ENCODE data around the gene SUSD1. TPM values are rescaled to one million over a fixed set of nuclear protein-coding genes. Genes with fewer than 3 reads are reported as not detected.

Gene SUSD1
- total and polyA plus RNA-seq, 9 donors, result 1.1 to 21.0 (median 3.4) TPM

DNA sequence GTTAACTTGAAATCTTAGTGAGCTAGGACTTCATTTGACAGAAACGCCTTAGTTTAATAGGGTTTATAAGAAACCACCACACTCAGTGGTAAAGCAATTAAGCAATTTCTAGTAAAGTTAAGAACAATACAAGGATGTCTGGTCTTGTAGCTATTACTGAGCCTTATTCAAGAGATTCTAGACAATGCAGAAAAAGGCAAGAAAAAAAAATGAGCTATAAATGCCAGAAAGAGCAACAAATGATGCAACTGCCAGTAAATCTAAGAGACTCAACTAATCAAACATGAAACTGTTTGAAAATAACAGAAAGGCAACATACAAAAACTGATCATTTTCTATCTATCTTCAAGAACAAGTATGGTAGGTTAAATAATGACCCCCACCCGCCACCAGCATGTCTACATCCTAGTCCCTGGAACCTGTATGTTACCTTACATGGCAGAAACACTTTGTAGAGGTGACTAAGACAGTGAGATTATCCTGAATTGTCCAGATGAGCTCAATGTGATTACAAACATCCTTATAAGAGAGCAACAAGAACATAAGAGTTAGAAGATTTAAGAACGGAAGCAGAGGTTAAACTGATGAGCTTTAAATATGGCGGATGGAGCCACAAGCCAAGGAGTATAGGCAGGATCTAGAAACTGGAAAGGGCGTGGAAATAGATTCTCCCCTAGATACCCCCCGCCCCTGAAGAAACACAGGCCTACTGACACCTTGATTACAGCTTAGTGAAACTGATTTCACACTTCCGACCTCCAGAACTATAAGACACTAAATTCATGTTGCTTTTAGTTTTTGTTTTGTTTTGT lies 93.0 kb downstream of the SUSD1 start:
- intact Hi-C loops (cut with DNase I), result no loop called here
- H3K27ac ChIP-seq, result no peak overlapping the region
- H3K4me1 ChIP-seq (ENCODE audit: insufficient read depth), result no peaks in the 10 kb centered on the region
- no peak for DNase-seq
- TF ChIP-seq, protein P1, sequence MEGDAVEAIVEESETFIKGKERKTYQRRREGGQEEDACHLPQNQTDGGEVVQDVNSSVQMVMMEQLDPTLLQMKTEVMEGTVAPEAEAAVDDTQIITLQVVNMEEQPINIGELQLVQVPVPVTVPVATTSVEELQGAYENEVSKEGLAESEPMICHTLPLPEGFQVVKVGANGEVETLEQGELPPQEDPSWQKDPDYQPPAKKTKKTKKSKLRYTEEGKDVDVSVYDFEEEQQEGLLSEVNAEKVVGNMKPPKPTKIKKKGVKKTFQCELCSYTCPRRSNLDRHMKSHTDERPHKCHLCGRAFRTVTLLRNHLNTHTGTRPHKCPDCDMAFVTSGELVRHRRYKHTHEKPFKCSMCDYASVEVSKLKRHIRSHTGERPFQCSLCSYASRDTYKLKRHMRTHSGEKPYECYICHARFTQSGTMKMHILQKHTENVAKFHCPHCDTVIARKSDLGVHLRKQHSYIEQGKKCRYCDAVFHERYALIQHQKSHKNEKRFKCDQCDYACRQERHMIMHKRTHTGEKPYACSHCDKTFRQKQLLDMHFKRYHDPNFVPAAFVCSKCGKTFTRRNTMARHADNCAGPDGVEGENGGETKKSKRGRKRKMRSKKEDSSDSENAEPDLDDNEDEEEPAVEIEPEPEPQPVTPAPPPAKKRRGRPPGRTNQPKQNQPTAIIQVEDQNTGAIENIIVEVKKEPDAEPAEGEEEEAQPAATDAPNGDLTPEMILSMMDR (IDR thresholded peaks at IDR 0.05), result no peak
- TF ChIP-seq POLR2A (IDR thresholded peaks at IDR 0.05), result no peak
- no peak for TF ChIP-seq EP300 (IDR thresholded peaks at IDR 0.05)
- WGBS, 3 donors, result 85 to 88% (median 85%) methylated on average over 7 of the region's 7 CpGs
- no peaks in the 10 kb centered on the region for H3K9me3 ChIP-seq
- no peaks in the 10 kb centered on the region for H3K36me3 ChIP-seq
- no peaks in the 10 kb centered on the region for H3K27me3 ChIP-seq
- no peak overlapping the region for H3K4me3 ChIP-seq

DNA sequence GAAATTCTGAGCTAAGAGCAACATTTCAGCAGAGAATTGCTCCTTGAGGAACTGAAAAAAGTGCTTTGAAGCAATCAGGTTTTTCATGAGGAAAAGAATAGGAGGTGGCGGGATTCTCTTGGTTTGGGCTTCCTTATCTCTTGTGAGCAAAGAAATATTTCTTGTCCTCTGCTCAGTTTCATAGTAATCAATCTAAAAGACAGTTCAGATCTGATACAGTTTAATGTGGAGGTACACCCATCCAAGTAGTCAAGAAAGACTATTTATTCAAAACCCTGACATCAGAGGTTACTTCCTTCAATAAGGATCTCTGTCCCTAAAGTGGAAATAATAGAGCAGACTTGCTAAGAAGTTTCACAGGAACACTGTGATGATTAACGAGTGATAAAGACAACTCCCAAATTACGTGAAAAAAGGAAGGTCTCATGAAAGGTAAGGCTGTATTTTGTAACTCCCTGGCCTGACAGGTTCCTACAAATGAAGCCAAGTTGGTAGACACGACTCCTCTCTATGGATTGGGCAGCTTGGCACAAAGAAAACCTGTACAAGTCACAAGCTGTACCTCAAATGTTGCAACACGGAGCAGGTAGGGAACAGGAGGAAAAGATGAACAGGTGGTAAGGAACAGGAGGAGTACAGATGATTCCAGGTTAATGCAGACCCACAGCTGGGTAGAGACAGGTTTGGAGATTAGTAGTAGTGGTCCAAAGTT lies 94.1 kb downstream of the SUSD1 start:
- WGBS, 3 donors, result 71 to 83% (median 77%) methylated on average over 5 of the region's 5 CpGs
- Histone ChIP-seq H3K27me3 (no peaks in the 10 kb centered on the region), H3K4me3 (no peak overlapping the region), H3K9me3 (no peaks in the 10 kb centered on the region), H3K27ac (no peak overlapping the region), H3K36me3 (no peaks in the 10 kb centered on the region), H3K4me1 (ENCODE audit: insufficient read depth) (no peaks in the 10 kb centered on the region)
- intact Hi-C loops (cut with DNase I), result no loop called here
- DNase-seq, result no peak
- TF ChIP-seq POLR2A (IDR thresholded peaks at IDR 0.05), result no peak

DNA sequence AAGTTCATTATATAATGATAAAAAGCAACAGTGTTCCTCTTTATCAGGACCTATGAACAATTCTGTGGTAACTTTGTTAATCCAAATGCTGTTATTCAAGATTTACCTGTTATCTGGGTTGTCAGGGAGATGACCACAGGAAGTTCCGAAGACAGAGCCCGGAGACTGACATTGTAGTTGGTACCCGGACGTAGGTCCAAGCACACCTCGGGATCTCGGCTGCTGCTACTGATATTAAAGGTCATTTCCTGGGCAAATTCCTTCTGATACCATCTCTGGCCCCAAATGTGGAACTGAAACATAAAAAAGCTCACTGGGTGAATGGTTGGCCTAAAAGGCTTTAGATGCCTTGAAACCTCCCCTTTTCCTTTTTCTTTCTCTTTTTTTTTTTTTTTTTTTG lies 96.7 kb downstream of the SUSD1 start:
- H3K27me3 ChIP-seq, result no peaks in the 10 kb centered on the region
- no peaks in the 10 kb centered on the region for H3K4me1 ChIP-seq (ENCODE audit: insufficient read depth)
- no peak overlapping the region for H3K4me3 ChIP-seq
- 86 to 90% (median 90%) methylated on average over 6 of the region's 6 CpGs for WGBS, 3 donors
- TF ChIP-seq POLR2A (IDR thresholded peaks at IDR 0.05) (no peak), EP300 (IDR thresholded peaks at IDR 0.05) (no peak)
- TF ChIP-seq, protein P1 (IDR thresholded peaks at IDR 0.05), result no peak
- no peak for DNase-seq
- H3K36me3 ChIP-seq, result no peaks in the 10 kb centered on the region
- intact Hi-C loops (cut with DNase I), result loop anchor here in 3 of 4 donors (5.0 to 10.0 kb wide), 2 partner anchors 316 to 484 kb away; partner anchors contain the start of gene PTGR1 (in 2 of the 3)
- H3K27ac ChIP-seq, result no peak overlapping the region
- H3K9me3 ChIP-seq, result no peaks in the 10 kb centered on the region

DNA sequence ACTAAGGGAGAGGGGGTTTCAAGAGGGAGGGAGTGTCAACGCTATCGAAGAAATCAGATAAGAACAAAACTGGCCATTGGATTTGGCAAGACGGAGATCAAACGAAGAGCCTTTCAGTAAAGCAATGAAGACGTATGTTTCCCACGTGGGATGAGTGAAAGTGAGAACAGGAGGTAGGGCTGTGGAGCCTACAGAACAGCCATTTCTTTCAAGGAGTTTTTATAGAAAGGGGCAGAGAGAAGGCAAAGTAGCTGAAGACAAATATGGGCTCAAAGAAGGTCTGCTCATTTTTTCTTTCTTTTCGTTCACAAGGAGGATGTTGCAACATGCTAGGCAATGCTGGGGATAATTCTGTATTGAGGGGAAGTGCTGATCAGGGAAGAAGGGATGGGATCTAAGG lies 98.3 kb downstream of the SUSD1 start:
- Histone ChIP-seq H3K9me3 (no peaks in the 10 kb centered on the region), H3K36me3 (no peaks in the 10 kb centered on the region), H3K4me3 (no peak overlapping the region), H3K4me1 (ENCODE audit: insufficient read depth) (no peaks in the 10 kb centered on the region), H3K27me3 (no peaks in the 10 kb centered on the region), H3K27ac (peak overlapping the region in 1 of 2 donors; percentile 30)
- no peak for DNase-seq
- TF ChIP-seq, protein P1 (IDR thresholded peaks at IDR 0.05), result no peak
- no peak for TF ChIP-seq EP300 (IDR thresholded peaks at IDR 0.05)
- no peak for TF ChIP-seq POLR2A (IDR thresholded peaks at IDR 0.05)
- intact Hi-C loops (cut with DNase I), result loop anchor here in 3 of 4 donors (5.0 to 10.0 kb wide), 2 partner anchors 315 to 482 kb away; partner anchors contain the start of gene PTGR1 (in 2 of the 3)
- 80 to 81% (median 80%) methylated on average over 7 of the region's 7 CpGs for WGBS, 3 donors

Data from ovary (tissue), 9 donors.